HG03565 (cell line): ENCODE data around the gene PLEKHG7.
"Not testable (repeated sequence)": the region's sequence is repeated elsewhere in the genome, so short reads cannot be mapped to it uniquely, and the experiment has no call there.

Experiments used
- ATAC-seq: cut with Tn5 transposase; IDR thresholded peaks from one replicate; pipeline ENCODE4 v1.9.1; 2021; ENCODE audit warnings: mild to moderate bottlenecking, moderate library complexity; ENCODE audit not compliant: unreplicated experiment

The PLEKHG7 gene

DNA sequence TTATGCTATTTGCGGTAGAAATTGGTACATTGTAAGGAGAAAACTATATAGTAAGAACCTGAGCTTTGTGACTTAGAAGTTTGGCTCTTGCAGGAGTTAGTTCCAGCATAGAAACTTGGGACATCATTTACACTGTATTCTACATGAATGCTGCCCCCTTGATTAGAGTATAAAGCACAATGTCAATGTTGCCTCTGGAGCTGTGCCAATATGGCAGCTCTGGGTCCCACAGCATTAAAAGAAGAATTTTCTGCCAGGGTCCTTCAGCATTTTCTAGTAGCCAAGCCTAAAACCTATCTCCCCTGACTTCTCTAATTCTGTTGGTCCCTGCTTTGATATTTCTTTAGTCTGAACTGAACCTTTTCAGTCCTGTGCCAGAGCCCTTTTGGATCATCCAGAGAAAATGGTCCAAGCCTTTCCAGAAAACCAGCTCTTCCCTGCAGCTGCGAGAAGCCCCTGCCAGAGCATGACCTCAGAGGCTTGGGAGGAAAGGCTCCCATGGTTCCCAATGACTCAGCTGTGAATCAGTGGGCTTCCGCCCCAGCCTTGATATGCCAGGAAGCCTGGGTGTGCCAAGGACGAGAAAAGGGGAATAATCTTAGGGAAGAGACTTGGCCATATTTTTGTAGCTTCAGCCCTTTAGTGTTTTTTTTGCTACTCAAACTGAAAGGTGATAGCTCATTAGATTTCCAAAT lies 43.2 kb downstream of the PLEKHG7 start:
- ATAC-seq, result no peak

DNA sequence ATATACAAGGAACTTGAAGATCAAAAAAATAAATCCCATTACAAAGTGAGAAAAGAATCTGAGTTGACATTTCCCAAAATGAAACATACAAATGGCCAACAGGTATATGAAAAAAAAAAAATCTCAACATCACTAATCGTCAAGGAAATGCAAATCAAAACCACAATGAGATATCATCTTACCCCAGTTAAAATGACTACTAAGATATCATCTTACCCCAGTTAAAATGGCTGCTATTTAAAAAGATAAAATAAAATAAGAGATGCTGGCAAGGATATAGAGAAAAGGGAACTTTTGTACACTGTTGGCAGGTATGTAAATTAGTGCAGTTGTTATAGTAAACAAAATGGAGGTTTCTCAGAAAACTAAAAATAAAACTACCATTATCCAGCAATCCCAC lies 44.4 kb downstream of the PLEKHG7 start:
- no peak for ATAC-seq

- not testable (repeated sequence) for ATAC-seq
Measured at GRCh38 chr12:92749691-92750090, 46.9 kb downstream of the PLEKHG7 start.

GRCh38 chr12:92753976-92754885 lies 51.4 kb downstream of the PLEKHG7 start:
- ATAC-seq, result no peak

- no peak for ATAC-seq
Measured at GRCh38 chr12:92756898-92757596, 54.3 kb downstream of the PLEKHG7 start.

- ATAC-seq, result no peak
Measured at GRCh38 chr12:92757597-92758121, 54.9 kb downstream of the PLEKHG7 start.

- ATAC-seq, result no peak
Measured at GRCh38 chr12:92759634-92760268, 57.0 kb downstream of the PLEKHG7 start.

DNA sequence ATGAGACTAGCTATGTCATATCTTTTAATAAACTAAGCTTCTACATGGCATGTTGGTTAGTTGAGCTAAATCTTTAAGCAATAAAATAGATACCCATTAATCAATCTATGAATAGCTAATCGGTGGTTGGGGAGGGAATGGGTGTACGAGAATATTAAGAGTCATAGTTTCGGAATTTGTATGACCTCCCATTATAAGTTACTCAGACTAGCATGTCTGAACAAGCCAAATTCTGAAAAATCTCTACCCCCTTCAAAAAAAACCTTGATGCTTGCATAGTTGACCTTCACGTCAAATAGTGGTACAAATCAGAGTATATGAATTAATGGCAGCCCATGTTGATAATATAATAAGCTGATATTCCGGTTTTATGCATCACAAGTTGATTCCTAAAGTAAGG lies 60.0 kb downstream of the PLEKHG7 start:
- ATAC-seq, result no peak

GRCh38 chr12:92764831-92765230 lies 62.0 kb downstream of the PLEKHG7 start:
- ATAC-seq, result no peak

DNA sequence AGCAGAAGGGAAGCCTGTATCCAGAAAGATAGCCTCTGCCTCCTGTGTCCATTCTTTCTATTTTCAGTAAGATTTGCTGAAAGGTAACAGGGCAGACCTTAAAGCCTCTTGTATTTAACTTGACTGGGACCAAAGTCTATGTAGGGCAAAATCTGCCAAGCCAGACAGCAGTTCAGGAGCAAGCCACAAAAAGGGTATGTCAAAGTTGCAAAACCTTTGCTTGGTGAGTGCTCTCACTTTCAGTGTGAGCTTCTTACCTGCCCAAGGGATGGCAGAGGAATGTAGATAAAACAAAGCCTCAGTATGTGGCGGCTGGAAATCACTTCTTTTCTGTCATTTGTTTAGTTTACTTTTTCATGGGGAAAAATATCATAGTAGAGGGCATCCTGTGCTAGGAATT lies 63.1 kb downstream of the PLEKHG7 start:
- no peak for ATAC-seq

- peak; percentile 77 for ATAC-seq
Measured at GRCh38 chr12:92769124-92769901, 66.5 kb downstream of the PLEKHG7 start.

DNA sequence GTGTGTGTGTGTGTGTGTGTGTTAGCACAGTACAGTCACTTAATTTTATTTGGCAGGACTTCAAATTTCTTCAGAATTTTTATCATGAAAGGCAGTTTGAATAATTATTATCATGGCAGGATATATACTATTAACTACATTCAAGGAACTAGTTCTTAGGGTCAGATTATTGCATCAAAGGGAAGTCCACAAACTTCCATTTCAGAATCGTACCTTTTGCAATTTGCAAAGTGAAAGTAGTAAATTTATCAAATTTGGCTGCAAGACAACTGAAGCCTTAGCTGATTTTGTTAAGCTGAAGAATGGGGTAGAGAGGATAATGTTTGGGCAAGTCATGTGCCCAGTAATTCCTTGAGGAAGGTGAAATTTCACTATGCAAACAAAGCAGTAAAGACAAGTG lies 68.2 kb downstream of the PLEKHG7 start:
- no peak for ATAC-seq

DNA sequence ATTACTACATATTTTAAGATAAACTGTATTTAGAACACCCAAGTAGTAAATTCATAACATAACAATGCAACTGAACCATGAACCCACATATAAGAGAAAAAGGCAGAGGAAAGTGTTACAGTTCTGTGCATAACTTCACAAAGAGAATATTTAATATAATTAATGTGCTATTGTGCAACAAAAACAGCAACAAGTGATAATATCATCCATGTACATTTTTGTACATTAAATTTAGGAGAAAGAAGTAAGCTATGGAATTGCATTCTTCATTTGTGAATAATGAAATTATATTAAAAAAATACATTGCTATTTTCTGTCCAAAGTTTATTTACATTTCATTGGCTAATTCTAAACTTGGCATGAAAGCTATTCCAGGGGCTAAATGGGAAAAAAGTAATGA lies 72.6 kb downstream of the PLEKHG7 start:
- no peak for ATAC-seq

- ATAC-seq, result no peak
Measured at GRCh38 chr12:92778525-92778924, 75.7 kb downstream of the PLEKHG7 start.

DNA sequence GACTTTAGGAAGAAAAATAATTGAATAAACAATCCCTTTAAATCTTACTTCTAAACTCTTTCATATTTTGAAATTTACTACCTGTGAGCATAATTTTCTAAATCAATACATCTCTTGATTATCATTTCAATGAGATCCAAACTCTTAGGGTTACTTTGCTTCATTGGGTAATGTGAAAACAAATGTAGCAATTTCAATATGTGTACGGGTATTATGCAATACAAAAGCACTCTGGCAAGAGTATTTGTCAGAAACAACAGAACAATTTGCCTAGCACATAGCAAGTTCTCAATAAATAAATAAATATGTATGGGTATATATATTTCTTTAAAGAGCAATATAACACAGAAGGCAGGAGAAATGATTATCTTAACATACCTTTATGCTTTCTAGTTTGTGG lies 77.1 kb downstream of the PLEKHG7 start:
- no peak for ATAC-seq

DNA sequence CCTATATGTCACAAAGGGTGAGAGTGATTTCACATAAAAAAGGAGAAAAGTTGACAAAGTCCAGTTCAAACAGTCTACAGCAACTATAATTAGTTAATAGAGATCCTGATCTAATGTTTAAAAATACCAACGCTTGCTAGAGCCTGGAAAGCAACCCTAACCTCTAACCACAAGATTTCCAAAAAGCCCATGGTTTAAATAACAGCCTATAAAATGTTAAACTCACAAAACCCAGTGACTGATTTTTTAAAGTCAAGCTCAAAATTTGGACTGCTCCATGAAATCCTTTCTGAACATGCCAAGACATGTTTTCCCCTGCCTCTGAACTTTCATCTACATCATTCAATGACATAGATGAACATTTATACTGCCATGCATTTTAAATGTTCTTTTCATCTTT lies 81.6 kb downstream of the PLEKHG7 start:
- ATAC-seq, result no peak

DNA sequence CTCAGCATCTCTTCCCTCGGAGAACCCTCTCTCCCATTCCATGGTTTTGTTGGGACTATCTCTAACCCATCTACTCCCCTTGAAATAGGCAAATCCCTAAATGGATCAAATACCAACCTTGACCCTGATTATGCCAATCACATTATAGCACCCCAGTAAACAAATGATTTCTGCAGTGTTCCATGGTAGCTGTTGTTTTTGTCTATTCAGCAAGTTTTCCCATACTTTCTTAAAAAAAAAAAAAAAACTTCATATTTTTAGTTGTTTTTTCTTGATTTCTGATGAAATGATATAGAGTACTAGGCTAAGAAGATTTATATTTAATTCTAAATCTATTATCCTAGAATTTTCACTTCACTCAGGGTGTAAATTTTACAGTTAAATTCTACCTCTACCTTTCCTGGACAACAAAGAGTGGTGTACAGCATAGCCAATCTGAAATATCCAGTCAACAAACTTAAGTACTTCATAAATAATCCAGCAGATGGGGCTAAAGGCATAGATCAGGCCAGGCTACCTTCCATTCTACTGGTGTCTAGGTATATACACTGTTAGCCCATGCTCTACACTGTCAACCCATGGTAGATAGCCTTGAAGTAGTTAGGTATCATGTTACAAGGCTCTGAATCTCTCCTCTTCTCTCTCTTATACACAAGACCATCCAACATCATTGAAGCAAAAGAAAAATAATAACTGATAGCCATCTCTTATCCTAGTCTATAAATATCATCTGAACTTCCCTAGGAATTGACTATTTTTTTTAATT lies 82.2 kb downstream of the PLEKHG7 start:
- ATAC-seq, result peak; percentile 91

- ATAC-seq, result no peak
Measured at GRCh38 chr12:92785563-92785950, 82.8 kb downstream of the PLEKHG7 start.

DNA sequence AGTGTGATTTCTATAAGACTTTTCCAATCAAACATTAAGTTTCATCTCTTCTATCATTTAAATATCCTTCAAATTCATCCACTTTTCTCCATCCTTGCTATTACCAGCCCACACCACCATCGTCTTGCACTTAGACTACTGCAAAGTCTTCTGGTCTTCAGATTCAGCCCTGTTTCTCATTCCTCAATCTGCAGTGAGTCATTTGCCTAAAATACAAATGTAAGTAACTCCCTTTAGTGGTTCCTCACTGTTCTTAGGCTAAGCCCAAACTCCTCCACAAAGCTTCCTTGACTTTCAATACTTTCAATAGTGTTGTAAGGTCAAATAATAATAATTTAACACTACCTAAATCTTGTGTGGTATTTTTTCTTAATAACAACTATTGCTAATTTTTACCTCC lies 83.3 kb downstream of the PLEKHG7 start:
- no peak for ATAC-seq
